ENCODE measurements around the gene SGK1.

Gene SGK1

DNA sequence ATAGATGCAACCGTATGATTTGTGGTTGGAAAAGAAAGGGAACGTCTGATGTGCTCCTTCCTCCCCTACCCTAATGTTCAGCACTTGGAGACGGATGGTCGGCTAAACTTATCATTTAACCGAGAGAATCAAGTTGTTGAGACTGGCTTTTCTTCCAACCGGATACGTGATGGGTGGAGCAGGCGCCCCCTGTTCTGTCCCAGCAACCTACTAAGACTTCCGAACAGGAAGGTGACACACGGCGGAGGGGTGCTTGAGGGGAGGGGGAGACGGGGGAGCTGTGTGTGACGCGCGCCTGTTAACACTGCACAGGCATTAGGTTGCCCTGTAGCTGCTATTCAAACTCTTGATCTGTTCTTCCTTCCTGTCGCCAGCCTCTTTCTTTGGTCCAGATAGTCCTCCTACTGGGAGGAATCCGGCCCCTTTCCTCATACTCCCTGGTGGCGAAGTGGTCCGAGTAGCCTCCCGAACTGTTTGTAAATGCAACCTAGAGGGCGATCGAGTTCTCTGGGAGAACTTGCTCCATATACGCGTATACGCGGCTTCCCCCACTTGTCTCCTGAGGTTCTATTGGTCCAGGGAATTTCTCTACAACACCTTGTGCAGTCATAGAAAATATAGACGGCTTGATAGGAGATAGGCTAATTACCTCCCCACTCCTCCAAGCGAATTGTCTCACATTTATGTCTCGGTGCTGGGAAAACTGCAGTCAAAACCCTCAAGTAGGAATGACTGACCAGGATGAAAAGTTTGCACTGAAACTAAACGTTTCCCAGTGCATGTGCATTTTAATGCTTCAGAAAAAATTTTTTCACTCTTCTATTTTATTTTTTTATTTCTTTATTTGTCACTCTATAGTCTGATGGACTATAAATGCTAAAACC lies 139.5 kb downstream of the SGK1 start:
- Histone ChIP-seq H4K20me1 (ENCODE audit: control insufficient read depth, insufficient read depth, low read depth, low read length) (no peaks in the 10 kb centered on the region), H3K4me2 (ENCODE audit: low read length) (peak overlapping the region; percentile 95), H3K9me3 (ENCODE audit: control insufficient read depth, insufficient read depth, low read length) (no peaks in the 10 kb centered on the region), H3K4me3 (ENCODE audit: low read length) (peak overlapping the region; percentile 82), H3K9me2 (replicated peaks; ENCODE audit: control insufficient read depth, low read length) (no peaks in the 10 kb centered on the region), H3K4me1 (ENCODE audit: control insufficient read depth, low read length) (peaks cover 39% of the 10 kb centered on the region), H3K79me2 (ENCODE audit: control insufficient read depth, low read length) (no peaks in the 10 kb centered on the region), H3K27me3 (ENCODE audit: control insufficient read depth, low read length) (peaks cover 32% of the 10 kb centered on the region), H3F3A (ENCODE audit: control insufficient read depth, insufficient read depth) (0 out of 2 replicates have a peak, but pooled peaks cover 2% of the 10 kb centered on the region), H3K27ac (ENCODE audit: low read depth, low read length) (no peak overlapping the region), H3K36me3 (ENCODE audit: control insufficient read depth, low read length) (no peaks in the 10 kb centered on the region)
- TF ChIP-seq EZH2phosphoT487 (IDR thresholded peaks at IDR 0.05; ENCODE audit: borderline replicate concordance, low read length), result 0 out of 2 replicates have a peak, but pooled peaks have one; percentile 28
- TF ChIP-seq, protein P1, sequence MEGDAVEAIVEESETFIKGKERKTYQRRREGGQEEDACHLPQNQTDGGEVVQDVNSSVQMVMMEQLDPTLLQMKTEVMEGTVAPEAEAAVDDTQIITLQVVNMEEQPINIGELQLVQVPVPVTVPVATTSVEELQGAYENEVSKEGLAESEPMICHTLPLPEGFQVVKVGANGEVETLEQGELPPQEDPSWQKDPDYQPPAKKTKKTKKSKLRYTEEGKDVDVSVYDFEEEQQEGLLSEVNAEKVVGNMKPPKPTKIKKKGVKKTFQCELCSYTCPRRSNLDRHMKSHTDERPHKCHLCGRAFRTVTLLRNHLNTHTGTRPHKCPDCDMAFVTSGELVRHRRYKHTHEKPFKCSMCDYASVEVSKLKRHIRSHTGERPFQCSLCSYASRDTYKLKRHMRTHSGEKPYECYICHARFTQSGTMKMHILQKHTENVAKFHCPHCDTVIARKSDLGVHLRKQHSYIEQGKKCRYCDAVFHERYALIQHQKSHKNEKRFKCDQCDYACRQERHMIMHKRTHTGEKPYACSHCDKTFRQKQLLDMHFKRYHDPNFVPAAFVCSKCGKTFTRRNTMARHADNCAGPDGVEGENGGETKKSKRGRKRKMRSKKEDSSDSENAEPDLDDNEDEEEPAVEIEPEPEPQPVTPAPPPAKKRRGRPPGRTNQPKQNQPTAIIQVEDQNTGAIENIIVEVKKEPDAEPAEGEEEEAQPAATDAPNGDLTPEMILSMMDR (IDR thresholded peaks at IDR 0.05; ENCODE audit: low read depth, low read length, poor library complexity, severe bottlenecking), result peak; percentile 88

DNA sequence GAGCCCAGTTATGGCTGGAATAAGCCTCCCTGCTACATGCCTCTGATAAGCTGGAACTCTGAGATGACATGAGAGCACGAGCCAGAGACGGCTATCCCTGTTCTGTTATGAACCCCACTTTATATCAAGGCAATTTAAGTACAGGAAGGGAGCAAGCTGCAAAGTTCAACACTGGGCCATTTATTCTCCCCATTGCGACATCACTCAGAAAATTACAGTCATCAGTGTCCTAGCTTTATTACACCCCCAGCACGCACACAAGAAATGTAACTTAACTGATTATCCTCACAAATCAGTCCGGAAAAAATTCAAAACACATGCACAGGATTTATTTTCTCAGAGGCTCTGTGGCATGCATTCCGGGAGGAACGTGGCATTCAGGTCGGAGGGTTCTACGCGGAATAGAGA lies 140.2 kb downstream of the SGK1 start:
- peak overlapping the region; percentile 95 for H3K4me2 ChIP-seq (ENCODE audit: low read length)

DNA sequence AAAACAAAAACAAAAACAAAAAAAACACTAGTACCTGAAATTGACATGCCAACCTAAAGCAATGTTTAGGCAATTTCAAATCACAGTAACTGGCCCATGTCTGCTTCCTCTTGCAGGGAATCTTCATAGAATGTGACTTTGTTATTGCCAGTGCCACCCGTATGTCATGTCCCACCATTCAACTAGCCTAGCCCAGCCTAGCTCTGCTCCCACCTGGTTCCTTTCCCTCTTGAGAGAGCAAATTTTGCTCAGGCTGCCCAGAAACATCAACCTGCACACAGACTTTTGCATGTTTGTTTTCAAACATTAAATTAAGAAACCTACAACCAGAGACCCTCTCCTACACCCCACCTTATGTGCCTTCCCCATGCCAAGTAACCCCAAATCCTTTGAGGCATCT lies 140.7 kb downstream of the SGK1 start:
- Histone ChIP-seq H3K4me3 (ENCODE audit: low read length) (no peak overlapping the region), H3K79me2 (ENCODE audit: control insufficient read depth, low read length) (no peaks in the 10 kb centered on the region), H3K9me2 (replicated peaks; ENCODE audit: control insufficient read depth, low read length) (no peaks in the 10 kb centered on the region), H3K4me2 (ENCODE audit: low read length) (peak overlapping the region; percentile 95; the same call in 1 of the 2 replicates), H3K27ac (ENCODE audit: low read depth, low read length) (no peak overlapping the region), H3F3A (ENCODE audit: control insufficient read depth, insufficient read depth) (0 out of 2 replicates have a peak, but pooled peaks cover 2% of the 10 kb centered on the region), H4K20me1 (ENCODE audit: control insufficient read depth, insufficient read depth, low read depth, low read length) (no peaks in the 10 kb centered on the region), H3K27me3 (ENCODE audit: control insufficient read depth, low read length) (peaks cover 32% of the 10 kb centered on the region), H3K36me3 (ENCODE audit: control insufficient read depth, low read length) (peaks cover 1% of the 10 kb centered on the region), H3K4me1 (ENCODE audit: control insufficient read depth, low read length) (peaks cover 48% of the 10 kb centered on the region), H3K9me3 (ENCODE audit: control insufficient read depth, insufficient read depth, low read length) (no peaks in the 10 kb centered on the region)
- no peak for TF ChIP-seq EZH2phosphoT487 (IDR thresholded peaks at IDR 0.05; ENCODE audit: borderline replicate concordance, low read length)
- TF ChIP-seq, protein P1 (IDR thresholded peaks at IDR 0.05; ENCODE audit: low read depth, low read length, poor library complexity, severe bottlenecking), result no peak

More for the DNA sequence above, 140.2 kb downstream of the SGK1 start:
- Histone ChIP-seq H3K9me2 (replicated peaks; ENCODE audit: control insufficient read depth, low read length) (no peaks in the 10 kb centered on the region), H3K27ac (ENCODE audit: low read depth, low read length) (no peak overlapping the region), H3K9me3 (ENCODE audit: control insufficient read depth, insufficient read depth, low read length) (no peaks in the 10 kb centered on the region), H3K36me3 (ENCODE audit: control insufficient read depth, low read length) (no peaks in the 10 kb centered on the region), H3K4me3 (ENCODE audit: low read length) (peak overlapping the region; percentile 82), H3F3A (ENCODE audit: control insufficient read depth, insufficient read depth) (0 out of 2 replicates have a peak, but pooled peaks cover 2% of the 10 kb centered on the region), H4K20me1 (ENCODE audit: control insufficient read depth, insufficient read depth, low read depth, low read length) (no peaks in the 10 kb centered on the region), H3K4me1 (ENCODE audit: control insufficient read depth, low read length) (peaks cover 44% of the 10 kb centered on the region), H3K27me3 (ENCODE audit: control insufficient read depth, low read length) (peaks cover 32% of the 10 kb centered on the region), H3K79me2 (ENCODE audit: control insufficient read depth, low read length) (no peaks in the 10 kb centered on the region)
- TF ChIP-seq EZH2phosphoT487 (IDR thresholded peaks at IDR 0.05; ENCODE audit: borderline replicate concordance, low read length), result no peak
- TF ChIP-seq, protein P1 (IDR thresholded peaks at IDR 0.05; ENCODE audit: low read depth, low read length, poor library complexity, severe bottlenecking), result no peak

Measured in DOHH2 (cell line).